ENCODE results near the gene MARCKS. TPM values are rescaled to one million over a fixed set of nuclear protein-coding genes. Genes with fewer than 3 reads are reported as not detected.

The MARCKS gene
- total RNA-seq, 8 experiments from 2014 or later, result 20.8 to 281 (median 152) TPM

GRCh38 chr6:113829696-113830045 is 27.5 kb upstream of the MARCKS start:
- H3K4me3 ChIP-seq, result no peak overlapping the region
- no peak for ATAC-seq (replicated peaks in 6 of 8)
- no peak overlapping the region for H3K27ac ChIP-seq
- 29 to 86% (median 46%) methylated on average over 1 of the region's 1 CpG; no CpG with 5 or more reads in 4 of the 10 experiments for WGBS, 10 experiments
- in situ Hi-C loops (cut with MboI; ENCODE audit: low pct_unique_long_range_greater_than_20kb in 2 of 9, low sequenced_read_pairs in 9 of 9, unreplicated experiment in 9 of 9), result no loop called here
- no peaks in the 10 kb centered on the region for H3K4me1 ChIP-seq (replicated peaks in 1 of 2)

GRCh38 chr6:113830140-113830539 is 27.0 kb upstream of the MARCKS start:
- ATAC-seq (replicated peaks in 6 of 8), result no peak
- no peak overlapping the region for H3K4me3 ChIP-seq
- H3K4me1 ChIP-seq (replicated peaks in 1 of 2), result no peaks in the 10 kb centered on the region
- in situ Hi-C loops (cut with MboI; ENCODE audit: low pct_unique_long_range_greater_than_20kb in 2 of 9, low sequenced_read_pairs in 9 of 9, unreplicated experiment in 9 of 9), result no loop called here
- 13 to 100% (median 64%) methylated on average over 1 to 2 of the region's 2 CpGs; no CpG with 5 or more reads in 1 of the 10 experiments for WGBS, 10 experiments
- H3K27ac ChIP-seq, result no peak overlapping the region

GRCh38 chr6:113833537-113833936 is 23.6 kb upstream of the MARCKS start:
- Histone ChIP-seq H3K4me3 (no peak overlapping the region), H3K4me1 (replicated peaks in 1 of 2) (no peaks in the 10 kb centered on the region), H3K27ac (no peak overlapping the region)
- in situ Hi-C loops (cut with MboI; ENCODE audit: low pct_unique_long_range_greater_than_20kb in 2 of 9, low sequenced_read_pairs in 9 of 9, unreplicated experiment in 9 of 9), result no loop called here
- no peak for ATAC-seq (replicated peaks in 6 of 8)
- 0 to 100% (median 82%) methylated on average over 1 to 2 of the region's 2 CpGs for WGBS, 10 experiments

- no peak for ATAC-seq (replicated peaks in 6 of 8)
- 60 to 100% (median 86%) methylated on average over 1 to 2 of the region's 2 CpGs; no CpG with 5 or more reads in 2 of the 10 experiments for WGBS, 10 experiments
- in situ Hi-C loops (cut with MboI; ENCODE audit: low pct_unique_long_range_greater_than_20kb in 2 of 9, low sequenced_read_pairs in 9 of 9, unreplicated experiment in 9 of 9), result no loop called here
- Histone ChIP-seq H3K4me1 (replicated peaks in 1 of 2) (no peaks in the 10 kb centered on the region), H3K27ac (no peak overlapping the region), H3K4me3 (no peak overlapping the region)
These were observed 20.0 kb upstream of the MARCKS start for GRCh38 chr6:113837170-113837569.

- peak in 2 of 8 experiments; percentile 69 to 70 for ATAC-seq (replicated peaks in 6 of 8)
- H3K27ac ChIP-seq, result no peak overlapping the region
- 0 to 100% (median 51%) methylated on average over 1 of the region's 1 CpG; no CpG with 5 or more reads in 4 of the 10 experiments for WGBS, 10 experiments
- no peaks in the 10 kb centered on the region for H3K4me1 ChIP-seq (replicated peaks in 1 of 2)
- in situ Hi-C loops (cut with MboI; ENCODE audit: low pct_unique_long_range_greater_than_20kb in 2 of 9, low sequenced_read_pairs in 9 of 9, unreplicated experiment in 9 of 9), result no loop called here
- no peak overlapping the region for H3K4me3 ChIP-seq
These were observed 15.0 kb upstream of the MARCKS start for GRCh38 chr6:113842165-113842564.

GRCh38 chr6:113843500-113844073 is 13.6 kb upstream of the MARCKS start:
- no peak overlapping the region for H3K27ac ChIP-seq
- in situ Hi-C loops (cut with MboI; ENCODE audit: low pct_unique_long_range_greater_than_20kb in 2 of 9, low sequenced_read_pairs in 9 of 9, unreplicated experiment in 9 of 9), result no loop called here
- no peak overlapping the region for H3K4me3 ChIP-seq
- 85 to 100% (median 94%) methylated on average over 1 to 6 of the region's 6 CpGs; no CpG with 5 or more reads in 1 of the 10 experiments for WGBS, 10 experiments
- ATAC-seq (replicated peaks in 6 of 8), result no peak
- no peaks in the 10 kb centered on the region for H3K4me1 ChIP-seq (replicated peaks in 1 of 2)

GRCh38 chr6:113846577-113846976 is 10.6 kb upstream of the MARCKS start:
- H3K27ac ChIP-seq, result no peak overlapping the region
- ATAC-seq (replicated peaks in 6 of 8), result no peak
- in situ Hi-C loops (cut with MboI; ENCODE audit: low pct_unique_long_range_greater_than_20kb in 2 of 9, low sequenced_read_pairs in 9 of 9, unreplicated experiment in 9 of 9), result no loop called here
- WGBS, 10 experiments, result 60 to 100% (median 100%) methylated on average over 1 of the region's 1 CpG; no CpG with 5 or more reads in 3 of the 10 experiments
- no peaks in the 10 kb centered on the region for H3K4me1 ChIP-seq (replicated peaks in 1 of 2)
- no peak overlapping the region for H3K4me3 ChIP-seq

- in situ Hi-C loops (cut with MboI; ENCODE audit: low pct_unique_long_range_greater_than_20kb in 2 of 9, low sequenced_read_pairs in 9 of 9, unreplicated experiment in 9 of 9), result no loop called here
- no peak overlapping the region for H3K27ac ChIP-seq
- WGBS, 10 experiments, result 15 to 100% (median 63%) methylated on average over 1 to 4 of the region's 5 CpGs; no CpG with 5 or more reads in 2 of the 10 experiments
- no peak overlapping the region for H3K4me3 ChIP-seq
- no peaks in the 10 kb centered on the region for H3K4me1 ChIP-seq (replicated peaks in 1 of 2)
- ATAC-seq (replicated peaks in 6 of 8), result peak in 5 of 8 experiments; percentile 53 to 95 (median 65)
These were observed 9.7 kb upstream of the MARCKS start for GRCh38 chr6:113847447-113847846.

GRCh38 chr6:113848280-113848679 is 8.9 kb upstream of the MARCKS start:
- no peak for ATAC-seq (replicated peaks in 6 of 8)
- no peak overlapping the region for H3K27ac ChIP-seq

GRCh38 chr6:113848811-113849210 is 8.3 kb upstream of the MARCKS start:
- H3K4me3 ChIP-seq, result no peak overlapping the region
- in situ Hi-C loops (cut with MboI; ENCODE audit: low pct_unique_long_range_greater_than_20kb in 2 of 9, low sequenced_read_pairs in 9 of 9, unreplicated experiment in 9 of 9), result no loop called here
- no peak for ATAC-seq (replicated peaks in 6 of 8)
- WGBS, 10 experiments, result 63 to 100% (median 85%) methylated on average over 1 of the region's 1 CpG; no CpG with 5 or more reads in 6 of the 10 experiments
- H3K4me1 ChIP-seq (replicated peaks in 1 of 2), result no peaks in the 10 kb centered on the region
- H3K27ac ChIP-seq, result no peak overlapping the region

More at GRCh38 chr6:113848280-113848679, 8.9 kb upstream of the MARCKS start:
- H3K4me1 ChIP-seq (replicated peaks in 1 of 2), result no peaks in the 10 kb centered on the region
- H3K4me3 ChIP-seq, result no peak overlapping the region
- in situ Hi-C loops (cut with MboI; ENCODE audit: low pct_unique_long_range_greater_than_20kb in 2 of 9, low sequenced_read_pairs in 9 of 9, unreplicated experiment in 9 of 9), result no loop called here

GRCh38 chr6:113853252-113853651 is 3.9 kb upstream of the MARCKS start:
- Histone ChIP-seq H3K27ac (no peak overlapping the region), H3K4me3 (no peak overlapping the region), H3K4me1 (replicated peaks in 1 of 2) (no peaks in the 10 kb centered on the region)
- WGBS, 10 experiments, result 60 to 100% (median 78%) methylated on average over 1 to 3 of the region's 3 CpGs
- in situ Hi-C loops (cut with MboI; ENCODE audit: low pct_unique_long_range_greater_than_20kb in 2 of 9, low sequenced_read_pairs in 9 of 9, unreplicated experiment in 9 of 9), result loop anchor here in 5 of 9 experiments (25.0 kb wide), 6 partner anchors 266 to 1516 kb away; partner anchors contain the start of gene RFPL4B (in 1 of the 5)
- no peak for ATAC-seq (replicated peaks in 6 of 8)

GRCh38 chr6:113854531-113855499 is 2.3 kb upstream of the MARCKS start:
- Histone ChIP-seq H3K4me3 (peak overlapping the region; percentile 71 to 96 (median 75)), H3K27ac (peak overlapping the region; percentile 99), H3K4me1 (replicated peaks in 1 of 2) (no peaks in the 10 kb centered on the region)
- in situ Hi-C loops (cut with MboI; ENCODE audit: low pct_unique_long_range_greater_than_20kb in 2 of 9, low sequenced_read_pairs in 9 of 9, unreplicated experiment in 9 of 9), result loop anchor here in 5 of 9 experiments (25.0 kb wide), 6 partner anchors 268 to 1518 kb away; partner anchors contain the start of gene RFPL4B (in 1 of the 5)
- peak in 7 of 8 experiments; percentile 4 to 58 (median 53) for ATAC-seq (replicated peaks in 6 of 8)
- WGBS, 10 experiments, result 2 to 24% (median 12%) methylated on average over 4 to 23 of the region's 56 CpGs; no CpG with 5 or more reads in 1 of the 10 experiments
